Dendritic cell treated with granulocyte-macrophage colony-stimulating factor and Interleukin-4, amounts not matched to agents 40 ng/mL and 50 ng/mL, for 4 days (primary cell): Measurements from ENCODE around the gene INSM2.

Experiments used
- H3K27ac Mint-ChIP-seq: one replicate; pipeline ENCODE4 v1.8.0; 2022; ENCODE audit warnings: mild to moderate bottlenecking, mixed read lengths
- H3K27me3 Mint-ChIP-seq: one replicate; pipeline ENCODE4 v1.8.0; 2022; ENCODE audit warnings: mild to moderate bottlenecking, mixed read lengths
- H3K36me3 Mint-ChIP-seq: one replicate; pipeline ENCODE4 v1.8.0; 2022; ENCODE audit warnings: low read depth, mixed read lengths
- H3K4me1 Mint-ChIP-seq: one replicate; pipeline ENCODE4 v1.8.0; 2022; ENCODE audit warnings: low read depth, mixed read lengths
- H3K4me3 Mint-ChIP-seq: one replicate; pipeline ENCODE4 v1.8.0; 2022; ENCODE audit warnings: mild to moderate bottlenecking, moderate library complexity, mixed read lengths
- H3K9me3 Mint-ChIP-seq: one replicate; pipeline ENCODE4 v1.8.0; 2022; ENCODE audit warnings: mixed read lengths
- intact Hi-C: fragments of 100-400 bp; cut with micrococcal nuclease; formaldehyde crosslinking; loops from one replicate; pipeline ENCODE4 v1.15.0; 2022

Gene INSM2

GRCh38 chr14:35533357-35534207 lies at the start of gene INSM2:
Gene INSM2 (plus strand): TSS chr14:35534164. CDS start chr14:35534253, 89 bp downstream.
- Mint-ChIP-seq H3K4me3 (peak within 1 kb of the TSS; percentile 75), H3K36me3 (no peaks in the 10 kb centered on the region), H3K4me1 (peaks cover 20% of the 10 kb centered on the region), H3K27me3 (peaks cover 78% of the 10 kb centered on the region), H3K27ac (no peak within 1 kb of the TSS), H3K9me3 (no peaks in the 10 kb centered on the region)
- intact Hi-C loops, result loop anchor here (5.0 kb wide), 1 partner anchor 154 kb away; no protein-coding TSS in a partner anchor

- intact Hi-C loops, result no loop called here
- Mint-ChIP-seq H3K4me3 (no peak overlapping the region), H3K9me3 (peaks cover 22% of the 10 kb centered on the region), H3K4me1 (no peaks in the 10 kb centered on the region), H3K36me3 (no peaks in the 10 kb centered on the region), H3K27me3 (no peaks in the 10 kb centered on the region), H3K27ac (no peak overlapping the region)
Observed at GRCh38 chr14:35492569-35493014, 41.4 kb upstream of the INSM2 start.

GRCh38 chr14:35495278-35495677 lies 38.7 kb upstream of the INSM2 start:
- Mint-ChIP-seq H3K27me3 (no peaks in the 10 kb centered on the region), H3K4me1 (no peaks in the 10 kb centered on the region), H3K36me3 (no peaks in the 10 kb centered on the region), H3K27ac (no peak overlapping the region), H3K9me3 (peaks cover 22% of the 10 kb centered on the region), H3K4me3 (no peak overlapping the region)
- intact Hi-C loops, result no loop called here

- no peaks in the 10 kb centered on the region for H3K9me3 Mint-ChIP-seq
- intact Hi-C loops, result no loop called here
- peaks cover 2% of the 10 kb centered on the region for H3K27me3 Mint-ChIP-seq
- H3K4me3 Mint-ChIP-seq, result no peak overlapping the region
- H3K4me1 Mint-ChIP-seq, result no peaks in the 10 kb centered on the region
- H3K36me3 Mint-ChIP-seq, result no peaks in the 10 kb centered on the region
- no peak overlapping the region for H3K27ac Mint-ChIP-seq
Observed at GRCh38 chr14:35499180-35499579, 34.8 kb upstream of the INSM2 start.

- no peak overlapping the region for H3K4me3 Mint-ChIP-seq
- H3K27me3 Mint-ChIP-seq, result peaks cover 2% of the 10 kb centered on the region
- H3K36me3 Mint-ChIP-seq, result no peaks in the 10 kb centered on the region
- H3K9me3 Mint-ChIP-seq, result no peaks in the 10 kb centered on the region
- intact Hi-C loops, result no loop called here
- H3K4me1 Mint-ChIP-seq, result no peaks in the 10 kb centered on the region
- H3K27ac Mint-ChIP-seq, result no peak overlapping the region
Observed at GRCh38 chr14:35503646-35504045, 30.3 kb upstream of the INSM2 start.

- no peak overlapping the region for H3K4me3 Mint-ChIP-seq
- peaks cover 2% of the 10 kb centered on the region for H3K27me3 Mint-ChIP-seq
- H3K9me3 Mint-ChIP-seq, result no peaks in the 10 kb centered on the region
- H3K27ac Mint-ChIP-seq, result no peak overlapping the region
- H3K36me3 Mint-ChIP-seq, result no peaks in the 10 kb centered on the region
- intact Hi-C loops, result no loop called here
- no peaks in the 10 kb centered on the region for H3K4me1 Mint-ChIP-seq
Observed at GRCh38 chr14:35504260-35504659, 29.7 kb upstream of the INSM2 start.

GRCh38 chr14:35506461-35506860 lies 27.5 kb upstream of the INSM2 start:
- H3K27ac Mint-ChIP-seq, result no peak overlapping the region
- intact Hi-C loops, result no loop called here

GRCh38 chr14:35506927-35507326 lies 27.0 kb upstream of the INSM2 start:
- no peaks in the 10 kb centered on the region for H3K9me3 Mint-ChIP-seq
- H3K4me1 Mint-ChIP-seq, result no peaks in the 10 kb centered on the region
- no peaks in the 10 kb centered on the region for H3K36me3 Mint-ChIP-seq
- intact Hi-C loops, result no loop called here
- H3K4me3 Mint-ChIP-seq, result no peak overlapping the region
- H3K27ac Mint-ChIP-seq, result no peak overlapping the region
- peaks cover 2% of the 10 kb centered on the region for H3K27me3 Mint-ChIP-seq

More at GRCh38 chr14:35506461-35506860, 27.5 kb upstream of the INSM2 start:
- no peaks in the 10 kb centered on the region for H3K9me3 Mint-ChIP-seq
- H3K27me3 Mint-ChIP-seq, result peaks cover 2% of the 10 kb centered on the region
- H3K4me3 Mint-ChIP-seq, result no peak overlapping the region
- H3K36me3 Mint-ChIP-seq, result no peaks in the 10 kb centered on the region
- no peaks in the 10 kb centered on the region for H3K4me1 Mint-ChIP-seq

GRCh38 chr14:35509846-35510245 lies 24.1 kb upstream of the INSM2 start:
- H3K36me3 Mint-ChIP-seq, result no peaks in the 10 kb centered on the region
- no peaks in the 10 kb centered on the region for H3K27me3 Mint-ChIP-seq
- intact Hi-C loops, result no loop called here
- H3K27ac Mint-ChIP-seq, result no peak overlapping the region
- H3K4me3 Mint-ChIP-seq, result no peak overlapping the region
- H3K9me3 Mint-ChIP-seq, result no peaks in the 10 kb centered on the region
- no peaks in the 10 kb centered on the region for H3K4me1 Mint-ChIP-seq

- Mint-ChIP-seq H3K27ac (no peak overlapping the region), H3K36me3 (no peaks in the 10 kb centered on the region), H3K4me1 (no peaks in the 10 kb centered on the region), H3K4me3 (no peak overlapping the region), H3K9me3 (no peaks in the 10 kb centered on the region), H3K27me3 (no peaks in the 10 kb centered on the region)
- intact Hi-C loops, result no loop called here
Observed at GRCh38 chr14:35512765-35513164, 21.2 kb upstream of the INSM2 start.

- no peaks in the 10 kb centered on the region for H3K36me3 Mint-ChIP-seq
- H3K27ac Mint-ChIP-seq, result no peak overlapping the region
- intact Hi-C loops, result no loop called here
- H3K9me3 Mint-ChIP-seq, result no peaks in the 10 kb centered on the region
- H3K4me1 Mint-ChIP-seq, result no peaks in the 10 kb centered on the region
- no peak overlapping the region for H3K4me3 Mint-ChIP-seq
- H3K27me3 Mint-ChIP-seq, result peaks cover 3% of the 10 kb centered on the region
Observed at GRCh38 chr14:35515916-35516315, 18.0 kb upstream of the INSM2 start.

GRCh38 chr14:35519986-35520385 lies 14.0 kb upstream of the INSM2 start:
- intact Hi-C loops, result no loop called here
- Mint-ChIP-seq H3K36me3 (no peaks in the 10 kb centered on the region), H3K27ac (no peak overlapping the region), H3K27me3 (peaks cover 3% of the 10 kb centered on the region), H3K9me3 (no peaks in the 10 kb centered on the region), H3K4me1 (no peaks in the 10 kb centered on the region), H3K4me3 (no peak overlapping the region)

- Mint-ChIP-seq H3K9me3 (no peaks in the 10 kb centered on the region), H3K36me3 (no peaks in the 10 kb centered on the region), H3K27me3 (peaks cover 35% of the 10 kb centered on the region), H3K4me3 (no peak overlapping the region), H3K27ac (no peak overlapping the region), H3K4me1 (no peaks in the 10 kb centered on the region)
- intact Hi-C loops, result no loop called here
Observed at GRCh38 chr14:35525695-35526094, 8.3 kb upstream of the INSM2 start.

- Mint-ChIP-seq H3K27ac (no peak overlapping the region), H3K9me3 (no peaks in the 10 kb centered on the region), H3K27me3 (peaks cover 45% of the 10 kb centered on the region), H3K36me3 (no peaks in the 10 kb centered on the region), H3K4me3 (no peak overlapping the region), H3K4me1 (no peaks in the 10 kb centered on the region)
- intact Hi-C loops, result no loop called here
Observed at GRCh38 chr14:35526962-35527361, 7.0 kb upstream of the INSM2 start.
